ENCODE results near the gene POLR2J. TPM values are rescaled to one million over a fixed set of nuclear protein-coding genes. Genes with fewer than 3 reads are reported as not detected.
A peak's percentile ranks its signal among the peaks of the same experiment; 100 is the strongest.
"Not testable (repeated sequence)": the region's sequence is repeated elsewhere in the genome, so short reads cannot be mapped to it uniquely, and the experiment has no call there.

Gene POLR2J
- total and polyA plus RNA-seq, 3 experiments from 2014 or later = 76.1 to 129 (median 77.4) TPM

DNA sequence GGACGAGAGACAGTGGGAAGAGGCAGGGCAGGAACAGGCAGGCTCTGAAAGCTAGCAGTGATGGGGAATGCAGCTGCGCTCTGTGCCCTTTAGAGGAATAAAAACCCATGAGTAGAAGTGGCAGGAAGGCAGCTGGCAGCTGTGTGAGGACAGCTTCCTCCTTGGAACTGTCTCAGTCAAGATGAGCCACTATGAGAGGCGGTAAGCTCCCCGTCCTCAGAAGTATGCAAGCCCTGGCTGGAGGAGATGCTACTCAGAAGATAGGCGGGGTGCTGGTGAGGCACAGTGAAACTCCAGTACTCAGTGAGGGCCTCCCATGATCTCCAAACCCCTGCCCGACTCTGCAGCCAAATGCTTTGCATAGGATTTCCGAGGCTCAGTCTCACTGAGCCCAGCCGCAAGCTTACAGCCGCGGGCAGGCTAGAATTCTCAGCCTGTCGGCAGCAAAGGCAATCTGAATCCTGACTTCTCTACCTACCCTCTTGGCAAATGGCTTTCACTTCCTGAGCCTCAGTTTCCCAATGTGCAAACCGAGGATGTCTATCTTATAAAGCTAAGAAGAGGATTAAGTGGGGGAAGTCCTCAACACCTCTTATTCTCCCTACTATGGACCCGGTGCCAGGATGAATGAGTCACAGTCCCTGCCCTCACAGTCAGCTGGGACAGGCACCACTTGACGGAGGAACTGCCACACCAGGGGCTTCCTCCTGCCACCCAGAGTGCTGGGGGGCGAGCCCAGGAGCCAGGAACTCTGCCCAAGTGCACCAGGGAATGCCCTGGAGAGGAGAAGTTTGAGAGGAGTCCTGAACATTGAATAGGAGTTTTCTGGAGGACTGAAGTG lies 36.4 kb upstream of the POLR2J start:
- H3K36me3 Mint-ChIP-seq; H3K27me3 ChIP-seq (ENCODE audit: insufficient read depth, low read length, poor library complexity, severe bottlenecking); H3K27ac ChIP-seq (ENCODE audit: low read depth, low read length); H3K27ac Mint-ChIP-seq; H3K27me3 Mint-ChIP-seq; H3K4me3 Mint-ChIP-seq; H3K9me3 Mint-ChIP-seq; H3K4me1 ChIP-seq (ENCODE audit: insufficient read depth, low read length); H3K36me3 ChIP-seq (ENCODE audit: insufficient read depth, low read length); H3K9me3 ChIP-seq (ENCODE audit: low read length); CTCF ChIA-PET; H3K4me1 Mint-ChIP-seq; H3K4me3 ChIP-seq (ENCODE audit: low read length); POLR2A ChIA-PET: not testable (repeated sequence)
- DNase-seq = peak in 1 of 5 donors; percentile 3

- not testable (repeated sequence) for H3K4me1 Mint-ChIP-seq; H3K4me1 ChIP-seq (ENCODE audit: insufficient read depth, low read length); DNase-seq
Measured at GRCh38 chr7:102512642-102513221, 34.0 kb upstream of the POLR2J start.

DNA sequence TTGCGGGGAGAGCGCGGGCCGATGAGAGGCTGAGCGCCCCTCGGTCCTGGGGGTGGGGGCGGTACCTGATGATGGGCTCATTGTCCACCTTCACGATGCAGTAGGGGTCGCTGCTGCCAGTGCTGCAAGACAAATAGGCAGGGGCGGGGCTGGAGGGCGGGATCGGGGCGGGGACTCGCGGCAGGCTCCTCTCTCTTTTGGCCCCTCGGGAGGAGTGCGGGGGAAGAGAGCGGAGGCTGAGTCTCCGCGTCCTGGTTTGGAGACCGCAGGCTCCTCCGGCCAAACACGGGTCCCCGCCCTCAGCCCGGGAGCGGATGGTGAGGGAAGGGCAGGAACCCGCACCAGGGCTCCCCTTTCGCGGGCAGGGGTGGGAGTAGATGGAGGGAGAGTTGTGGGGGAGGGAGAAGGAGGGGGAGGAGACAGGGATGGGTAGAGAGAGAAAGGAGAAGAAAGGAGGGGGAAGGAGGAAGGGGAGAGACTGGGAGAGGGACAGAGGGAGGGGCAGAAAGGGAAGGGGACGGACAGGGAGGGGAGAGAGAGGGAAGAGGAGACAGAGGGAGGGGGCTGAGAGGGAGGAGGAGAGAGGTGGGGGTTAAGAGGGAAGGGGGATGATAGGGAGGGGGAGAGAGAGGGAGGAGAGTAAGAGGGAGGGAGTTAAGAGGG lies 33.3 kb upstream of the POLR2J start:
- H3K4me1 ChIP-seq (ENCODE audit: insufficient read depth, low read length); H3K36me3 ChIP-seq (ENCODE audit: insufficient read depth, low read length); H3K36me3 Mint-ChIP-seq; H3K27ac Mint-ChIP-seq; H3K4me3 Mint-ChIP-seq; H3K9me3 Mint-ChIP-seq; H3K27me3 Mint-ChIP-seq; DNase-seq; POLR2A ChIA-PET; H3K9me3 ChIP-seq (ENCODE audit: low read length); CTCF ChIA-PET; H3K4me3 ChIP-seq (ENCODE audit: low read length); H3K4me1 Mint-ChIP-seq; H3K27me3 ChIP-seq (ENCODE audit: insufficient read depth, low read length, poor library complexity, severe bottlenecking); H3K27ac ChIP-seq (ENCODE audit: low read depth, low read length): not testable (repeated sequence)

More at GRCh38 chr7:102512642-102513221, 34.0 kb upstream of the POLR2J start:
- H3K9me3 Mint-ChIP-seq; H3K27me3 ChIP-seq (ENCODE audit: insufficient read depth, low read length, poor library complexity, severe bottlenecking); H3K9me3 ChIP-seq (ENCODE audit: low read length); H3K36me3 ChIP-seq (ENCODE audit: insufficient read depth, low read length); H3K27me3 Mint-ChIP-seq; H3K36me3 Mint-ChIP-seq; CTCF ChIA-PET; POLR2A ChIA-PET; H3K4me3 ChIP-seq (ENCODE audit: low read length); H3K27ac Mint-ChIP-seq: not testable (repeated sequence)
- peak overlapping the region; percentile 31 for H3K27ac ChIP-seq (ENCODE audit: low read depth, low read length)
- peak overlapping the region in 2 of 7 donors; percentile 8 to 19 for H3K4me3 Mint-ChIP-seq

GRCh38 chr7:102510575-102510974 lies 31.9 kb upstream of the POLR2J start:
- H3K36me3 Mint-ChIP-seq; H3K27ac ChIP-seq (ENCODE audit: low read depth, low read length); H3K36me3 ChIP-seq (ENCODE audit: insufficient read depth, low read length); CTCF ChIA-PET; H3K27ac Mint-ChIP-seq; H3K4me1 Mint-ChIP-seq; H3K4me3 Mint-ChIP-seq; H3K27me3 Mint-ChIP-seq; DNase-seq; H3K9me3 ChIP-seq (ENCODE audit: low read length); H3K9me3 Mint-ChIP-seq; H3K27me3 ChIP-seq (ENCODE audit: insufficient read depth, low read length, poor library complexity, severe bottlenecking); H3K4me3 ChIP-seq (ENCODE audit: low read length); H3K4me1 ChIP-seq (ENCODE audit: insufficient read depth, low read length); POLR2A ChIA-PET: not testable (repeated sequence)

GRCh38 chr7:102507410-102508088 lies 28.8 kb upstream of the POLR2J start:
- H3K4me3 Mint-ChIP-seq; H3K9me3 Mint-ChIP-seq; H3K27me3 ChIP-seq (ENCODE audit: insufficient read depth, low read length, poor library complexity, severe bottlenecking); DNase-seq; H3K27ac Mint-ChIP-seq; H3K27ac ChIP-seq (ENCODE audit: low read depth, low read length); H3K4me1 ChIP-seq (ENCODE audit: insufficient read depth, low read length); H3K4me1 Mint-ChIP-seq; CTCF ChIA-PET; POLR2A ChIA-PET; H3K36me3 ChIP-seq (ENCODE audit: insufficient read depth, low read length); H3K36me3 Mint-ChIP-seq; H3K27me3 Mint-ChIP-seq; H3K9me3 ChIP-seq (ENCODE audit: low read length); H3K4me3 ChIP-seq (ENCODE audit: low read length): not testable (repeated sequence)

- H3K9me3 ChIP-seq (ENCODE audit: low read length); H3K27ac ChIP-seq (ENCODE audit: low read depth, low read length); H3K36me3 Mint-ChIP-seq; H3K4me3 ChIP-seq (ENCODE audit: low read length); H3K4me3 Mint-ChIP-seq; CTCF ChIA-PET; H3K27ac Mint-ChIP-seq; POLR2A ChIA-PET; H3K4me1 ChIP-seq (ENCODE audit: insufficient read depth, low read length); H3K36me3 ChIP-seq (ENCODE audit: insufficient read depth, low read length); H3K27me3 ChIP-seq (ENCODE audit: insufficient read depth, low read length, poor library complexity, severe bottlenecking); H3K9me3 Mint-ChIP-seq; H3K27me3 Mint-ChIP-seq; H3K4me1 Mint-ChIP-seq: not testable (repeated sequence)
- DNase-seq = peak in 1 of 5 donors; percentile 21
Measured at GRCh38 chr7:102505298-102506185, 26.8 kb upstream of the POLR2J start.

- H3K36me3 ChIP-seq (ENCODE audit: insufficient read depth, low read length); H3K27ac Mint-ChIP-seq; H3K4me3 ChIP-seq (ENCODE audit: low read length); H3K9me3 Mint-ChIP-seq; DNase-seq; H3K36me3 Mint-ChIP-seq; H3K27me3 Mint-ChIP-seq; POLR2A ChIA-PET; H3K27me3 ChIP-seq (ENCODE audit: insufficient read depth, low read length, poor library complexity, severe bottlenecking); H3K9me3 ChIP-seq (ENCODE audit: low read length); H3K27ac ChIP-seq (ENCODE audit: low read depth, low read length); H3K4me1 ChIP-seq (ENCODE audit: insufficient read depth, low read length); H3K4me1 Mint-ChIP-seq; CTCF ChIA-PET; H3K4me3 Mint-ChIP-seq: not testable (repeated sequence)
Measured at GRCh38 chr7:102503141-102503540, 24.4 kb upstream of the POLR2J start.

DNA sequence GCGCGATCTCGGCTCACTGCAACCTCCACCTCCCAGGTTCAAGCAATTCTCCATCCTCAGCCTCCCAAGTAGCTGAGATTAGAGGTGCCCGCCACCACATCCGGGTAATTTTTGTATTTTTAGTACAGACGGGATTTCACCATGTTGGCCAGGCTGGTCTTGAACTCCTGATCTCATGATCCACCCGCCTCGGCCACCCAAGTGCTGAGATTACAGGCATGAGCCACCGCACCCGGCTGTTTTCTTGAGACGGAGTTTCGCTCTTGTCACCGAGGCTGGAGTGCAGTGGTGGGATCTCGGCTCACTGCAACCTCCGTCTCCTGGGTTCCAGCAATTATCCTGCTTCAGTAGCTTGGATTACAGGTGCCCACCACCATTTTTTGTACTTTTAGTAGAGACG lies 19.6 kb upstream of the POLR2J start:
- H3K27me3 Mint-ChIP-seq; H3K27me3 ChIP-seq (ENCODE audit: insufficient read depth, low read length, poor library complexity, severe bottlenecking); H3K4me1 Mint-ChIP-seq; POLR2A ChIA-PET; H3K4me3 Mint-ChIP-seq; H3K27ac Mint-ChIP-seq; CTCF ChIA-PET; H3K27ac ChIP-seq (ENCODE audit: low read depth, low read length); H3K9me3 Mint-ChIP-seq; DNase-seq; H3K36me3 Mint-ChIP-seq; H3K4me3 ChIP-seq (ENCODE audit: low read length); H3K36me3 ChIP-seq (ENCODE audit: insufficient read depth, low read length); H3K9me3 ChIP-seq (ENCODE audit: low read length); H3K4me1 ChIP-seq (ENCODE audit: insufficient read depth, low read length): not testable (repeated sequence)

Data from CD8-positive, alpha-beta memory T cell (primary cell).